ENCODE measurements around the gene KCNG4. TPM values are rescaled to one million over a fixed set of nuclear protein-coding genes. Genes with fewer than 3 reads are reported as not detected.

Gene KCNG4
- total and polyA plus RNA-seq, 2 donors (not counting 3 experiments of a cell fraction or from before 2014, with no cell fraction given), result not detected

DNA sequence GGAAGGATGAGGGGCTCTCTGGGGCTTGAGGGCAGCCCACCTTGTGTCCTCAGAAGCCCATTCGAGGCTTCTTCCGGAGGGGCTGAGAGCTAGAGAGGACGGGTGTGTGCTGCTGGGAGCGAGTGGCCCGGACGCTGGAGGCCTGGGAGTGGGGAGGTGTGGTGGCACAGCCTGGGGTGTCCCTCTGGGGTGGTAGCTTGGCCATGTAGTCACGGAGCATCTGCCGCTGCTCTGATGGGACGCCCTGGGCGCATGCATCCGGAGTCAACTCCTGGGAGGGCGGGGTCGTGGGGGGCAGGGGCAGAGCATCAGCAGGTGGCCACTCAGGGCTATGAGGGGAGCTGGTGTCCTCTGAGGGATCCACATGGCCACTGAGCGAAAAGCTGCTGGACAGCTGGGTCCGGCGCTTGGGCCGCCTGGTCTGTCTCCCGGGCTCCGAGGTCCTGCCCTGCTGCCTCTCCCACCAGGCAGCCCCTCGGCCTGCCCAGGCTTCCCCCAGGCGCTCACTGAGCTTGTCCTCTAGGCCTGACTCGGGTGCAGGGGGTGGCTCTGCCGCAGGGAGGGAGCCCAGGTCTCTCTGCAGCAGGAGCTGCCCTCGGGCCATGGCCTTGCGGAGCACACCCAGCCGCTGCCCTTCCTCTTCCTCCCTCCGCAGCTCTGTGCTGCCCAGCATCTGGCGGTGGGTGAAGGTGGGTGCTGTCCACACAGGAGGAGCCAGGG is 60.8 kb downstream of the KCNG4 start:
- Histone ChIP-seq H4K20me1 (replicated peaks; ENCODE audit: control insufficient read depth, extremely low read depth, insufficient read depth, low read length) (no peaks in the 10 kb centered on the region), H3K9me1 (replicated peaks; ENCODE audit: control insufficient read depth, extremely low read depth, insufficient read depth, low read length) (no peaks in the 10 kb centered on the region), H3K27ac (ENCODE audit: insufficient read depth, low read depth, low read length) (no peak overlapping the region), H3K4me3 (replicated peaks in 1 of 3; ENCODE audit: insufficient read depth in 1 of 3, low read depth in 1 of 3, low read length in 3 of 3) (no peak overlapping the region), H3K4me2 (ENCODE audit: insufficient read depth, low read length) (no peak overlapping the region), H3K79me2 (ENCODE audit: control insufficient read depth, insufficient read depth, low read length) (peaks cover 6% of the 10 kb centered on the region), H2AFZ (ENCODE audit: low read depth, low read length) (no peak overlapping the region), H3K4me1 (ENCODE audit: control insufficient read depth, extremely low read depth, insufficient read depth, low read length) (peaks cover 18% of the 10 kb centered on the region), H3K9ac (replicated peaks; ENCODE audit: extremely low read depth, insufficient read depth, low read length) (no peak overlapping the region), H3K36me3 (ENCODE audit: control insufficient read depth in 2 of 2, extremely low read depth in 1 of 2, insufficient read depth in 2 of 2, low read length in 2 of 2) (peaks cover 6 to 44% of the 10 kb centered on the region in 2 experiments), H3K27me3 (ENCODE audit: control insufficient read depth in 2 of 2, insufficient read depth in 2 of 2, low read length in 2 of 2) (no peaks in the 10 kb centered on the region), H3K9me3 (replicated peaks; ENCODE audit: control insufficient read depth, insufficient read depth, low read length) (no peaks in the 10 kb centered on the region)
- TF ChIP-seq, protein P1, sequence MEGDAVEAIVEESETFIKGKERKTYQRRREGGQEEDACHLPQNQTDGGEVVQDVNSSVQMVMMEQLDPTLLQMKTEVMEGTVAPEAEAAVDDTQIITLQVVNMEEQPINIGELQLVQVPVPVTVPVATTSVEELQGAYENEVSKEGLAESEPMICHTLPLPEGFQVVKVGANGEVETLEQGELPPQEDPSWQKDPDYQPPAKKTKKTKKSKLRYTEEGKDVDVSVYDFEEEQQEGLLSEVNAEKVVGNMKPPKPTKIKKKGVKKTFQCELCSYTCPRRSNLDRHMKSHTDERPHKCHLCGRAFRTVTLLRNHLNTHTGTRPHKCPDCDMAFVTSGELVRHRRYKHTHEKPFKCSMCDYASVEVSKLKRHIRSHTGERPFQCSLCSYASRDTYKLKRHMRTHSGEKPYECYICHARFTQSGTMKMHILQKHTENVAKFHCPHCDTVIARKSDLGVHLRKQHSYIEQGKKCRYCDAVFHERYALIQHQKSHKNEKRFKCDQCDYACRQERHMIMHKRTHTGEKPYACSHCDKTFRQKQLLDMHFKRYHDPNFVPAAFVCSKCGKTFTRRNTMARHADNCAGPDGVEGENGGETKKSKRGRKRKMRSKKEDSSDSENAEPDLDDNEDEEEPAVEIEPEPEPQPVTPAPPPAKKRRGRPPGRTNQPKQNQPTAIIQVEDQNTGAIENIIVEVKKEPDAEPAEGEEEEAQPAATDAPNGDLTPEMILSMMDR (IDR thresholded peaks at IDR 0.05; ENCODE audit: extremely low read depth in 1 of 2, insufficient read depth in 1 of 2, low read depth in 1 of 2, low read length in 2 of 2), result no peak
- no peak for TF ChIP-seq MYC (IDR thresholded peaks at IDR 0.05; ENCODE audit: low read depth, low read length)
- TF ChIP-seq, protein P2, sequence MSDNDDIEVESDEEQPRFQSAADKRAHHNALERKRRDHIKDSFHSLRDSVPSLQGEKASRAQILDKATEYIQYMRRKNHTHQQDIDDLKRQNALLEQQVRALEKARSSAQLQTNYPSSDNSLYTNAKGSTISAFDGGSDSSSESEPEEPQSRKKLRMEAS (IDR thresholded peaks at IDR 0.05; ENCODE audit: insufficient read depth, insufficient read length), result no peak
- no peak for TF ChIP-seq JUN (IDR thresholded peaks at IDR 0.05; ENCODE audit: borderline replicate concordance, insufficient read depth, insufficient read length, low read depth)
- TF ChIP-seq GATA2 (IDR thresholded peaks at IDR 0.05; ENCODE audit: insufficient read depth, insufficient read length, low read depth, low read length), result no peak
- no peak for TF ChIP-seq EZH2 (IDR thresholded peaks at IDR 0.05; ENCODE audit: borderline replicate concordance, low read depth, low read length, severe bottlenecking)
- no peak for TF ChIP-seq FOS (IDR thresholded peaks at IDR 0.05; ENCODE audit: borderline replicate concordance, insufficient read depth, low read length)
- no peak for TF ChIP-seq POLR2AphosphoS5 (IDR thresholded peaks at IDR 0.05; ENCODE audit: insufficient read depth, low read depth, low read length)
- no peak for TF ChIP-seq POLR2A (IDR thresholded peaks at IDR 0.05; ENCODE audit: low read depth, low read length)
- FAIRE-seq, result no peak
- ChIA-PET POLR2A (no interaction called here), CTCF (interaction anchor here (1.1 to 2.0 kb wide), 4 partner anchors 8 to 223 kb away, joined by 3 to 12 read pairs (median 6); partner anchors contain the start of gene TAF1C)
- BruUV-seq (replicated peaks), result no TSS peak
- intact Hi-C loops (cut with micrococcal nuclease) (loop anchor here (5.0 kb wide), 1 partner anchor 212 kb away; the partner anchor contains the start of gene NECAB2), dilution Hi-C loops (cut with MboI; ENCODE audit: extremely low pct_ligation_motif_present, low sequenced_read_pairs) (no loop called here)
- DNase-seq (ENCODE audit: low read depth, low spot score), result no peak
